Esophagus mucosa (tissue), 1 donor: Measurements from ENCODE around the gene GABPB1. TPM values are rescaled to one million over a fixed set of nuclear protein-coding genes. Genes with fewer than 3 reads are reported as not detected.

Experiments used
- ATAC-seq: fragments of 200-7000 bp; cut with Tn5 transposase; one replicate; pipeline ENCODE4 v1.9.1; 2020
- total RNA-seq: library from RNA; stranded (reverse); gene quantifications from one replicate; pipeline ENCODE4 v1.2.4, GENCODE V29; 2023
- donor health status: DM: yes; HTN: yes; CAD: no.

GABPB1 gene
- total RNA-seq, 1 donor from 2014 or later: 10.7 TPM

DNA sequence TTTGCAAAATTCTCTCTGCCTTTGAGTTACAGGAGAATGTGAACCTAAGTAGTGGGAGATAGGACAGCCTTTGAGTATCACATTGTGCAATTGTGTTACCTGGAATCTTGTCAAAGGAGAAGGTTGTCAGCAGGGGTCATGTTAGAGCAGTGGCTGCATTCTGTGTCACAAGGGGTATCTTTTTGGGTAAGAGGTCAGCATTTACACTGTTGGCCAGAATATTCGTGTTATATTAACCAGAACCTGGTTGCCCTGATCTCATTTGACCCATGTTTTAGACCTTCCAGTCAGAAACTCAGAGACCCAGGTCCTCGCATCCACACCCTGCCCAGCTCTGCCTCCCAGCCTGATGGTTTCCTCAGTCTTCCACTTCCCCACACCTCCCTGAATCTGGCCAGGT lies 116.7 kb downstream of the GABPB1 start:
- ATAC-seq: no peak

DNA sequence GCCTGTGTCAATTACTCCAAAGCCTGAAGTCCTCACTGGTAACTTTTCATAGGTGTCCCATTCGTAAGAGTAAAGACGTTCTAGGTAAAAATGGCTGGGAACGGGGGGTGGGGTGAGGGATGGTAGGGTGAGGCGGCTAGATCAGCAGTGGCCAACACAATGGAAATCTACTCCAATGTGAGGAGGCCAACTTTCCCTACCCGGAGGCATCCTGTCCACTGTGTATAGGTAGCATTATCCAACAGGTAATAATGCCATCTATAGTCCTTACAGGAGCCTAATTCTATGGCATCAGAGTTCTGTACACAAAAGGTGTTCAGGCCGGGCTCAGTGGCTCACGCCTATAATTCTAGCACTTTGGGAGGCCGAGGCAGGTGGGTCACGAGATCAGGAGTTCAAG lies 118.6 kb downstream of the GABPB1 start:
- no peak for ATAC-seq

- no peak for ATAC-seq
These were observed 119.2 kb downstream of the GABPB1 start for GRCh38 chr15:50235794-50236193.

GRCh38 chr15:50234764-50235163 lies 120.2 kb downstream of the GABPB1 start:
- no peak for ATAC-seq

DNA sequence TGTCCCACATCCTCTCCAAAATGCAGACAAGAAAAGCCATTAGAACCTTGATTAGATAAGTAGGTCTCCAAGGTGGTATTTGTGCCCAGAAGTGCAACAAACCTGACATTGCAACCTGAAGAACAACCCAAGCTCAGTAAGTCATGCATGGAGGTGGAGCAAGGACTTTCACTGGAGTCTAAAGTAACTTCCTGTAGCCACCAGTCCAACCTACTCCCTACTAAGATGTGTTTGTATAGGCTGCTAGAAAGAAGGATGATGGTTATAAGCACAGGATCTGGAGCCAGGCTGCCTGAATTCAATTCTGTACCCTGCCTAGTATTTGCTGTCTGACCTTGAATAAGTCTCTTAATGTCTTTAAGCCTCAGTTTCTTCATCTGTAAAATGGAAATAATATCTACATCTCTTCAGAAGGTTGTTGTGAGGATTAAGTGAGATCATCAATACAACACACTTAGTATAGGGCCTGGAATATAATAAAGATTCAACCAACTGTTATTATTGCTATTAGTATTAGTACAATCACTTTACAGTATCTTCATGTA lies 121.7 kb downstream of the GABPB1 start:
- ATAC-seq: no peak

DNA sequence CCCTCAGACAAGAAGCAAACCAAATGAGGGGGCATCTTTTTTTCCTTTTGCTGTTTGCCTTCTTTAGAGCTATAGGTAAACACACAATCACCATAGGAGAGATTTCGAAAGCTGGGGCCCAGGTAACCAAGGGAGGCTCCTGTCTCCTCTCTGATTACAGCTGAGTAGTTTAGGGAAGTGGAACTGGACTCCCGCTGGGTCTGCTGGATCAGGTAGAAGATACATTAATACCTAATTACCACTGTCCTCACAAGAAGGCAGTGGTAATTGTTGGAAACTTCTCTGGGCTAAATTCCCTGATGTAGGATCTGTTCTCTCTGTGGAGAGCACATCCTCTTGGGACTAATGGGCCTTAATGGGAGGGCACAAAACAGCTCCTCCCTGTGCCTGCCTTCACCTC lies 122.2 kb downstream of the GABPB1 start:
- ATAC-seq: no peak

DNA sequence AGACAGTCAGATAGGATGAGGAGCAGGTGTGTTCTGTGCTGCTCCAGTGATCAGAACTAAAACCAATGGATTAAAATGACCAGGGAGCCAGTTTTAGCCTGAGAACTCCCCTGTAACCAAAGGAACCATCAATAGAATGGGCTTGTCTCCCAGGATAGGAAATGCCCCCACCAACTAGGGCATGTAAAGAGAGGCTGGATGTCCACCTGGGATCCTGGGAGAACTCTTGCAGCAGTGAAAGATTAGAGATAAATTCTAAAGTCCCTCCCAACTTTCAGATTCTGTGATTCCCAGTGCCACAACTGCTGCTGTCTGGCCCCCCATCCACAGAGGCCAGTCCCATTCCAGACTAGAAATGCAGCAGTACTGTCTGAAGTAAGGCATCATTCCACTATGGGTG lies 123.2 kb downstream of the GABPB1 start:
- ATAC-seq: no peak

- no peak for ATAC-seq
These were observed 125.7 kb downstream of the GABPB1 start for GRCh38 chr15:50229336-50229735.

DNA sequence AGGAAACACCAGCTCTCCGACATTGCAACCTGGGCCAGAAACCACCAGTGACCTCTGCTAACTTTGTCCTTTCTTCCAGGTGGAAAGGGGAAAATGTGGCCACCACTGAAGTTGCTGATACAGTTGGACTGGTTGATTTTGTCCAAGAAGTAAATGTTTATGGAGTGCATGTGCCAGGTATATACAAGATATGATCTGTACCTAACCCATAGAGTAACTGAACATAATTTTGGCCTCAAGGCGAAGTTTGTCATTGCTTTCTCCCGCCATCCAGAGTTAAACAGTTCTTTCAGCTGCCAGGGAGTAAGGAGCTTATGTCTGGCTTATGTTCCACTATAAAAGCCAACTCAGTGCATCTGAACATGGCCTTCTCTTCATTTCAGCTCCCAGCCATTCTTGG lies 126.1 kb downstream of the GABPB1 start:
- ATAC-seq: no peak

- no peak for ATAC-seq
These were observed 127.9 kb downstream of the GABPB1 start for GRCh38 chr15:50227076-50227475.

GRCh38 chr15:50225938-50226337 lies 129.1 kb downstream of the GABPB1 start:
- no peak for ATAC-seq

Other genes starting within 250 kb of the GABPB1 start
- 0.56 TPM for gene ATP8B4, start 236.0 kb downstream of the GABPB1 start, total RNA-seq
- gene SLC27A2, start 173.0 kb downstream of the GABPB1 start, total RNA-seq: 0.92 TPM
- 0.32 TPM for gene HDC, start 89.5 kb downstream of the GABPB1 start, total RNA-seq
- gene USP8, start 69.2 kb upstream of the GABPB1 start, total RNA-seq: 43.4 TPM
- not detected for gene USP50, start 191.5 kb upstream of the GABPB1 start, total RNA-seq